Measurements from ENCODE around the gene LINC01488. TPM values are rescaled to one million over a fixed set of nuclear protein-coding genes. Genes with fewer than 3 reads are reported as not detected.

LINC01488 gene
- total RNA-seq, 2 experiments from 2014 or later, result not detected

- no peak overlapping the region for H3K27ac Mint-ChIP-seq
- H3K9me3 Mint-ChIP-seq, result peaks cover 6% of the 10 kb centered on the region
- DNase-seq, result no peak
- H3K4me3 Mint-ChIP-seq, result no peak overlapping the region
- H3K4me1 Mint-ChIP-seq (ENCODE audit: low read depth), result no peaks in the 10 kb centered on the region
- intact Hi-C loops (cut with micrococcal nuclease), result no loop called here
- peaks cover 6% of the 10 kb centered on the region for H3K27me3 Mint-ChIP-seq (ENCODE audit: low read depth)
- no peaks in the 10 kb centered on the region for H3K36me3 Mint-ChIP-seq (ENCODE audit: low read depth)
- CTCF ChIA-PET, result no interaction called here
Observed at GRCh38 chr11:69468911-69469885, 12.3 kb upstream of the LINC01488 start.

- CTCF ChIA-PET, result no interaction called here
- H3K36me3 Mint-ChIP-seq (ENCODE audit: low read depth), result no peaks in the 10 kb centered on the region
- no peak for DNase-seq
- no peak overlapping the region for H3K27ac Mint-ChIP-seq
- H3K9me3 Mint-ChIP-seq, result peaks cover 6% of the 10 kb centered on the region
- H3K4me1 Mint-ChIP-seq (ENCODE audit: low read depth), result no peaks in the 10 kb centered on the region
- intact Hi-C loops (cut with micrococcal nuclease), result no loop called here
- peaks cover 6% of the 10 kb centered on the region for H3K27me3 Mint-ChIP-seq (ENCODE audit: low read depth)
- H3K4me3 Mint-ChIP-seq, result no peak overlapping the region
Observed at GRCh38 chr11:69470301-69470700, 11.2 kb upstream of the LINC01488 start.

- H3K27ac Mint-ChIP-seq, result no peak overlapping the region
- CTCF ChIA-PET, result no interaction called here
- no peak overlapping the region for H3K4me3 Mint-ChIP-seq
- H3K4me1 Mint-ChIP-seq (ENCODE audit: low read depth), result no peaks in the 10 kb centered on the region
- intact Hi-C loops (cut with micrococcal nuclease), result no loop called here
- no peak for DNase-seq
- no peaks in the 10 kb centered on the region for H3K36me3 Mint-ChIP-seq (ENCODE audit: low read depth)
- H3K27me3 Mint-ChIP-seq (ENCODE audit: low read depth), result peaks cover 6% of the 10 kb centered on the region
- H3K9me3 Mint-ChIP-seq, result peaks cover 6% of the 10 kb centered on the region
Observed at GRCh38 chr11:69470793-69471728, 10.4 kb upstream of the LINC01488 start.

GRCh38 chr11:69471729-69472540 is 9.5 kb upstream of the LINC01488 start:
- Mint-ChIP-seq H3K27me3 (ENCODE audit: low read depth) (peaks cover 6% of the 10 kb centered on the region), H3K9me3 (peaks cover 6% of the 10 kb centered on the region), H3K4me1 (ENCODE audit: low read depth) (no peaks in the 10 kb centered on the region), H3K4me3 (no peak overlapping the region), H3K27ac (no peak overlapping the region), H3K36me3 (ENCODE audit: low read depth) (no peaks in the 10 kb centered on the region)
- DNase-seq, result no peak
- CTCF ChIA-PET, result no interaction called here
- intact Hi-C loops (cut with micrococcal nuclease), result no loop called here

- H3K9me3 Mint-ChIP-seq, result peaks cover 6% of the 10 kb centered on the region
Observed at GRCh38 chr11:69472541-69473275, 8.8 kb upstream of the LINC01488 start.

GRCh38 chr11:69473276-69473845 is 8.1 kb upstream of the LINC01488 start:
- CTCF ChIA-PET, result no interaction called here
- peaks cover 6% of the 10 kb centered on the region for H3K27me3 Mint-ChIP-seq (ENCODE audit: low read depth)
- H3K27ac Mint-ChIP-seq, result no peak overlapping the region
- H3K4me3 Mint-ChIP-seq, result no peak overlapping the region
- intact Hi-C loops (cut with micrococcal nuclease), result no loop called here
- peaks cover 6% of the 10 kb centered on the region for H3K9me3 Mint-ChIP-seq
- DNase-seq, result no peak
- H3K36me3 Mint-ChIP-seq (ENCODE audit: low read depth), result no peaks in the 10 kb centered on the region
- H3K4me1 Mint-ChIP-seq (ENCODE audit: low read depth), result no peaks in the 10 kb centered on the region

More at GRCh38 chr11:69472541-69473275, 8.8 kb upstream of the LINC01488 start:
- Mint-ChIP-seq H3K27me3 (ENCODE audit: low read depth) (peaks cover 6% of the 10 kb centered on the region), H3K4me3 (no peak overlapping the region), H3K36me3 (ENCODE audit: low read depth) (no peaks in the 10 kb centered on the region), H3K4me1 (ENCODE audit: low read depth) (no peaks in the 10 kb centered on the region), H3K27ac (no peak overlapping the region)
- CTCF ChIA-PET, result no interaction called here
- intact Hi-C loops (cut with micrococcal nuclease), result no loop called here
- no peak for DNase-seq

GRCh38 chr11:69474736-69475135 is 6.7 kb upstream of the LINC01488 start:
- no peak overlapping the region for H3K27ac Mint-ChIP-seq
- intact Hi-C loops (cut with micrococcal nuclease), result no loop called here
- no peak overlapping the region for H3K4me3 Mint-ChIP-seq
- H3K4me1 Mint-ChIP-seq (ENCODE audit: low read depth), result no peaks in the 10 kb centered on the region
- DNase-seq, result no peak
- H3K9me3 Mint-ChIP-seq, result peaks cover 6% of the 10 kb centered on the region
- H3K36me3 Mint-ChIP-seq (ENCODE audit: low read depth), result no peaks in the 10 kb centered on the region
- CTCF ChIA-PET, result no interaction called here
- peaks cover 6% of the 10 kb centered on the region for H3K27me3 Mint-ChIP-seq (ENCODE audit: low read depth)

GRCh38 chr11:69475141-69475865 is 6.2 kb upstream of the LINC01488 start:
- H3K27me3 Mint-ChIP-seq (ENCODE audit: low read depth), result peaks cover 6% of the 10 kb centered on the region
- no peaks in the 10 kb centered on the region for H3K4me1 Mint-ChIP-seq (ENCODE audit: low read depth)
- intact Hi-C loops (cut with micrococcal nuclease), result no loop called here
- no peak overlapping the region for H3K4me3 Mint-ChIP-seq
- H3K27ac Mint-ChIP-seq, result no peak overlapping the region
- CTCF ChIA-PET, result no interaction called here
- peaks cover 6% of the 10 kb centered on the region for H3K9me3 Mint-ChIP-seq
- DNase-seq, result no peak
- no peaks in the 10 kb centered on the region for H3K36me3 Mint-ChIP-seq (ENCODE audit: low read depth)

- no peak for DNase-seq
- peaks cover 6% of the 10 kb centered on the region for H3K9me3 Mint-ChIP-seq
- no peaks in the 10 kb centered on the region for H3K36me3 Mint-ChIP-seq (ENCODE audit: low read depth)
- no peaks in the 10 kb centered on the region for H3K4me1 Mint-ChIP-seq (ENCODE audit: low read depth)
- intact Hi-C loops (cut with micrococcal nuclease), result no loop called here
- H3K4me3 Mint-ChIP-seq, result no peak overlapping the region
- no peak overlapping the region for H3K27ac Mint-ChIP-seq
- peaks cover 6% of the 10 kb centered on the region for H3K27me3 Mint-ChIP-seq (ENCODE audit: low read depth)
- CTCF ChIA-PET, result no interaction called here
Observed at GRCh38 chr11:69475866-69476471, 5.5 kb upstream of the LINC01488 start.

GRCh38 chr11:69476509-69476961 is 4.9 kb upstream of the LINC01488 start:
- Mint-ChIP-seq H3K27me3 (ENCODE audit: low read depth) (peaks cover 6% of the 10 kb centered on the region), H3K36me3 (ENCODE audit: low read depth) (no peaks in the 10 kb centered on the region), H3K27ac (no peak overlapping the region), H3K4me1 (ENCODE audit: low read depth) (no peaks in the 10 kb centered on the region), H3K4me3 (no peak overlapping the region), H3K9me3 (peaks cover 6% of the 10 kb centered on the region)
- intact Hi-C loops (cut with micrococcal nuclease), result no loop called here
- DNase-seq, result no peak
- CTCF ChIA-PET, result no interaction called here

All from activated naive CD4-positive, alpha-beta T cell treated with anti-CD3 and anti-CD28 coated beads for 36 hours (primary cell).